GM19468 (cell line): ENCODE measurements around the gene PTOV1.

Experiments used
- ATAC-seq: cut with Tn5 transposase; IDR thresholded peaks from one replicate; pipeline ENCODE4 v1.9.1; 2021; ENCODE audit warnings: mild to moderate bottlenecking, moderate library complexity, moderate number of reproducible peaks; ENCODE audit not compliant: unreplicated experiment; ENCODE audit errors: extremely low read depth

The PTOV1 gene

DNA sequence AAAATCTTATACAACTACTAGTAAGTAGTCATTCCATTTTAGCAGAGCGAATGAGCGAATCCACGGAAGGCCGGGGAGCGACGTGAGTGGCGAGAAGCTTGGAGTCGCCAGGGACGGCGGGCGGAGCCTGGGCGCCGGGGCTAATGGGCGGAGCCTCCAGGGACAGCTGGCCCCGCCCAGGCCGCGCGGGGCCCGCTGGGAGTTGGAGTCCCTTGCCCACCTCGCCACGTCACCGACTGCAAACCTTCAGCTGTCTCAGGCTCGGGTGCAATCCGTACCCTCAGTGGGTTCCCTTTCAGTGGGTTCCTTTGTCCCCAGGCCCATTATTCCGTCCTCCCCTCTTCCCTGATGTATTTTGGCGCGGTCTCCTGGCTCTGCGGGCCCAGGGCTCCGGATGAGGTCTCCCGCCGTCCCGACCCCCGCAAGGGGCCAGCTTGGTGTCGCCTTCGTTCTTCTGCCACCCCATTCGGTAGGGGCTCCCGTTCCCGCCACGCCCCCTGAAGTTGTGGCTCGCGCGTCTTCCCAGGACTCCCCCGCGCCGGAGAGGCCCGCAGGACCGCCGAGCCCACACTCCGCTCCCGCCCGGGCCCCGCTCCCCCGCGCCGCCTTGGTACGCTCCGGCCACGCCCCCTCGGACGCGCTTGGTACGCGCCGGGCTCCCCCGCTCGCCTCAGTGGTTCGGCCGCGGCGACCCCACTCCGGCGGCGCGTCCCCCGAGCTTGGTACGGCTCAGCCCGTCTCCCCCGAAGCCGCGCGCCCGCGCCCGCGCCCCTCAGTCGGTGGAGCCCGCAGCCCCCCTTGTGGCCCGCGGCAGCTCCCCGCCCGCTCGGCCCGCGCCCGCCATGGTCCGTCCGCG, at the start of gene PTOV1:
Gene PTOV1, plus strand, starts transcription at position 673 of the 856 bp plus-strand sequence.
- ATAC-seq, result peak; percentile 47

- ATAC-seq, result no peak
Observed at GRCh38 chr19:49801401-49801888, 49.5 kb upstream of the PTOV1 start.

DNA sequence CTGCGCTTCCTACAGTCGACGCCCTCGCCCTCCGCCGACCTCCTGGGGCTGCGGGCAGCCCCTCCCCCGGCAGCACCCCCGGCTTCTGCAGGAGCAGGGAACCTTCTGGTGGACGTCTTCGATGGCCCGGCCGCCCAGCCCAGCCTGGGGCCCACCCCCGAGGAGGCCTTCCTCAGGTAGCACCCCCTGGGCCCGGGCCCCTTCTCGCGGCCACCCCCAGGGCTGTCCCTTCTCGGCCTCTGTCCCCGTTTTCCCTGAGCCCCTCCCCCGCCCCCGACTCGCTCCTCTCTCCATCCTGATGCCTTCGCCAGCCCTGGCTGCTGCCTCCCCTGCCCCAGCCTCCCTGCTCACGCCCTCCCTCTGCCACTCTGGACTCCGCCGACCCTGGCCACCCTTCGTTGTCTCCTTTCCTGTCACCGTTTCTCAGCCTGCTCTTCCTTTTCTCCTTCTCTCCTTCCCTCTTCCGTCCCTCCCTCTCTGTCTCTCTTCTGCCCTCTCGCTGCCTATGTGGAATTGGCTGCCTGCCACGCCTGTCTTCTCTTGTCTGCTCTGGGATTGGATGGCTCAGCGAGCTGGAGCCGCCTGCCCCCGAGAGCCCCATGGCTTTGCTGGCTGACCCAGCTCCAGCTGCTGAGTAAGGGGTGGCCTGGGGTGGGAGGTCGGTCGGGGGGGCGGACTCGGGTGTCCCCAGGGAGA, 48.8 kb upstream of the PTOV1 start:
- no peak for ATAC-seq

GRCh38 chr19:49802836-49803528, 48.0 kb upstream of the PTOV1 start:
- ATAC-seq, result no peak

DNA sequence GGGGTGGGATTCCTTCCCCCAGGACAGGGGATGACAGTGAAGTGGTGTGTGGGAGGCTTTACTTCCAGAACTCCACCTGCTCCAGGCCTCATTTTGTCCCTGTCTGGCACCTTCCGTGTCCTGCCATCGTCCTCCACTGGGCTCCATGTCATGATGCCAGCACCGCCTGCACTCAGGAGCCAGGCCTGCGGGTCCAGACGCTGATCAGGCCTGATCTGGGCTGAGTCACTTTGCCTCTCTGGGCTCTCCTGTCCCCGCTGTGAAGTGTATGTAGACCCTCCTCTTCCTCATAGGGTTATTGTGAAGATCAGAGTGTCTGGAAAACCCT, 47.5 kb upstream of the PTOV1 start:
- no peak for ATAC-seq

- no peak for ATAC-seq
Observed at GRCh38 chr19:49805822-49806619, 44.9 kb upstream of the PTOV1 start.

DNA sequence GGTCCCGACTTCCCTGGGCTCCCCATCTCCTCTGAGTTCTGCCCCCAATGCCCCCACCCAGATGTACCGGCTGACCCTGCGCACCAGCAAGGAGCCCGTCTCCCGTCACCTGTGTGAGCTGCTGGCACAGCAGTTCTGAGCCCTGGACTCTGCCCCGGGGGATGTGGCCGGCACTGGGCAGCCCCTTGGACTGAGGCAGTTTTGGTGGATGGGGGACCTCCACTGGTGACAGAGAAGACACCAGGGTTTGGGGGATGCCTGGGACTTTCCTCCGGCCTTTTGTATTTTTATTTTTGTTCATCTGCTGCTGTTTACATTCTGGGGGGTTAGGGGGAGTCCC, 44.4 kb upstream of the PTOV1 start:
- ATAC-seq, result no peak

- ATAC-seq, result no peak
Observed at GRCh38 chr19:49807058-49807903, 43.7 kb upstream of the PTOV1 start.

DNA sequence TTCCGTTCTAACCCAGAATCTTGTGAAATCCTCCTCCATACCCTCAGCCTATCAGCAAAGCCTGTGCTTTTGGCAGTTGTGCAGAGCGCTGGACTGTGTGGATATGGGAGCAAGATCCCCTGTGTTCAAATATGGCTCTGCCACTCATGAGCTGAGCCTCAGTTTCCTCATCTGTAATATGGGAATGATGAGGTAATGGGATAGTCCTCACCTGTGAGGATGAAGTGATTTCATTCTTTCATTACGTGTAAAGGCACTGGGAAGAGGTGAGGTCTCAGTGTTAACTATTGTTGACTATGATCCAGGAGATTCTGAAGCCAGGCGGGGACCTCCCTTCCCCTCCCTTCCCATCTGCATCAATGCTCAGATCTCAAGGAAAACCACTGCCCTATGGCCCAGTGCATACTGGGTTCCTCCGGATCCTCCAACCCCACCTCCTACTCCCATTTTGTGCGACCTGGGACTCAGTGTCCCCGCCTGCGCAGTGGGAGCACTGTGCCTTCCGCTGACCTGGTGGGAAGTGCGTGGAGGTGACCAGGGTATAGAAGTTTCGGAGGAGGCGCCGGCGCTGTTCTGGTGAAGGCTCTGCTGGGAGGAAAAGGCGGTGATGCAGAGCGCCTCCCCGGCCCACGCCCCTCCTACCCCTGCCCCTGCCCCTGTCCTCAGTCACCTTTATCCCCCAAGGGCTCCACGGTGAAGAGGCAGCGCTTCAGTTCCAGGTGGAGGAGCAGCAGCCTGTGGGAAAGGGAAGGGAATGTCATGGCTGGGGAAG, 42.9 kb upstream of the PTOV1 start:
- no peak for ATAC-seq

DNA sequence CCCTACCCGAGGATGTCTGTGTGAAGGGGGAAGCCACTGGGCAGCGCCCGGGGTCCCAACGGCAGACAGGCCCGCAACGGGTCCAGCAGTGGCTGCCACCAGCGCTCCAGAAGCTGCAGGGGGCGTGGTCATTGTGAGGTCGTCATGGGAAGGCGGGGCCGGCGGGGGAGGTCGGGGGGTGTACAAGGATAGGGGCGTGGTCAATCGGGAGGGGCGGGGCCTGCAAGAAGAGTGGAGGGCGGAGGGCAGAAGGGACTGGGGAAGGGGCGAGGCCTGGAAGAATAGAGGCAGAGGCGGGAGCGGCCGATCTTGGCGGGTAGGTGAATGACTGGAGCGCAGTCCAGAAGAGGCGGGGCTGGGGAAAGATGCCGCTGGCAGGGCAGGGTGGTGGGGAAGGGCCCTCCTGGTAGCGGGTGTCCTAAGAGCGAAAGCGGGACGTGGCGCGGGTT, 42.2 kb upstream of the PTOV1 start:
- ATAC-seq, result no peak

GRCh38 chr19:49809160-49809940, 41.6 kb upstream of the PTOV1 start:
- ATAC-seq, result no peak

- ATAC-seq, result no peak
Observed at GRCh38 chr19:49809941-49810389, 41.0 kb upstream of the PTOV1 start.

DNA sequence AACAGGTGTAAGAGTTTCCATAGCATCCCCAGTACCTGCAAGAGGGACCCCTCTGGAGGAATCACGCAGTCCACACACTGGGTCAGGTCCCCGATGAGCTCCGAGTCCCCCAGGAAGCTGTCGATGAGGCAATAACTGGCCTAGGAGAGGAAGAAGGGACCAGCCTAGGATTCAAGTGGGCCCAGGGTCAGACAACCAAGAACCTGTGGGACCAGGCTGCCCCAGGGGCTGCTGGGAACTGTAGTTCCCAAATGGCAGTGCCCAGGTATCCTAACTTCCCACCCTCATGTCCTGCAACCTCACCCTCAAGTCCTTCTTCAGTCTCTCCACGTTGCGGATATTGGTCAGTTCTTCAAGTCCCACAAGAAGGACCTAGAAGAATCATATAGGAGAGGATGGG, 39.6 kb upstream of the PTOV1 start:
- ATAC-seq, result no peak

DNA sequence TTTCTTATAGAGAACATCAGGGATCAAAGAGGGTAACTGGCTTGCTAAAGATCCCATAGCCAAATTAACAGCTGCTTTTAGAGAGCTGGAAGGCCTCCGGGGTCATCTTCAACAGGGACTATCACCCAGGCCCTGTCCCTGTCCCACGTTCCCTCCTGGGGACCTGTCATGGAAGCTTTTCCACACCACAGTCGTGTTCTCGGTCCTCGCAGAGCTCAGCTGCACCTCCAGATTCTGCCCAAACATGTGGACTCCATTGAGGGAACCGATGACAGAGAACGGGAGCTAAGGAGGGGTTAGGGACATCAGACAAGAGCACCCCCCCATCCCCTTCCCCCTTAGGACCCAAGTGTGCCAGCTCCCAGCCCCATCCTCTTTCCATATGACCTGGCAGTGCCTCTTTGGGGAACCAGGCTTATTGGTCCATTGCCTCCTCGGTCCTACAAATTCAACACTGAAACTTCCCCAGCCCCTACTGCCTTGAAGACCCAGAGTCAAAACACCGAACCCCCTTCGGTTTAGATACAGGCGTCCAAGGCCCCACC, 38.4 kb upstream of the PTOV1 start:
- ATAC-seq, result no peak

DNA sequence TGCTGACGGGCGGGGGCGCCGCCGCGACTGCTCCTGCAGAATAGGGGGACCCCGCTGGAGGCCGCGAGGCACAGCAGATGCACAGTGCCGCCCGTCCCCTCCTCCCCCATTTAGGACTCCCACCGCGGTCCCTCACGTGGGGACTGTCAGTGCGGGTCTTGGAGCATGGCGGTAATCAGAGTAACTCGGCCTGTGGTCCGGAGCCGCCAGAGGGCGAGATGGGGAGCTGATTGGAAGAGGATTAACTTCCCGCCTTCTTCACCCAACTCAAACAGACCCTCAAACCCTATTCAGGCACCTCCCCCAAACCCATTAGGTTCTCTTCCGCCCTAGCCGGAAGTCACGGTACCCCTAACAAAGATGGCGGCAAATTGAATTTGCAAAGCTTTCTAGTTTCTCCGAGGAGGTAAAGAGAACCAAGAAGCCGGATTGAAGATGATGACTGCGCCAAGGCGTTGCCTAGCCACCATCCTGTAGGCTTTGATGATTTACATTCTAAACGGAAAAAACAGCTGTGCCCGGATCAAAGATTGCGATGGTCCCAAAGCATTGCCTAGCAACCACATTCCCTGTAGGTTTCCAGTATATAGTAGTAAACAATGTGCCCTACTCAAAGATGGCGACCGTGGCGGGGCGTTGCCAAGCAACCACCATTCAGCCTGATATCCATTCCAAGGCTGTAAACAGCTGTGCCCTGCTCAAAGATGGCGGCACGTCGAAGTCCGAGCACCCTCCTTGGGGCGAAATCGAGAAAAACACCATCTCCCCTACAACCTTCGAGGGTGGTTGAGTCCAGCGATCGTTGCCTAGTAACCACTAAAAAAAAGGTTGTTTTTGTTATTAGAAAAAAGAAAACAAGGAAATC, 37.7 kb upstream of the PTOV1 start, which contains the start of gene FUZ:
Gene FUZ, minus strand, starts transcription at position 296 of the 865 bp plus-strand sequence. Its CDS starts 186 bp downstream, at position 110.
- ATAC-seq, result no peak

DNA sequence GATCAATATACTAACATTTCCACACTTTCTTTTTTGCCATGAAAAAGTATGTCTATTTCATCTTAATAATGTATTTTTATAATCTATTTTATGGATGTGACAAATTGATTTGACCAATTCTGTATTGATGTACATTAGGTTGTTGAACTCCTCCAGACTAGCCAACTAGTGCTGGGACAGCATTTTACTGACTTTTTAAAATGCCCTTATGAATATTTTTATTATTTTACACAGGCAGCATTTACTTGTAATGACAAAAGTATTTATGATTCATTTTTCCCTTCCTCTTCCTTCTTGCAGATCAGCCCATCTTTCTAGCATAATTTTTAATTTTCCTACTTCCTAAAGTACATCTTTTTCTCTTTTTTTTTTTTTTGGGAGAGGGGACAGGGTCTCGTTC, 36.9 kb upstream of the PTOV1 start:
- no peak for ATAC-seq
